ENCODE results near the gene FRMD4A.

DNA sequence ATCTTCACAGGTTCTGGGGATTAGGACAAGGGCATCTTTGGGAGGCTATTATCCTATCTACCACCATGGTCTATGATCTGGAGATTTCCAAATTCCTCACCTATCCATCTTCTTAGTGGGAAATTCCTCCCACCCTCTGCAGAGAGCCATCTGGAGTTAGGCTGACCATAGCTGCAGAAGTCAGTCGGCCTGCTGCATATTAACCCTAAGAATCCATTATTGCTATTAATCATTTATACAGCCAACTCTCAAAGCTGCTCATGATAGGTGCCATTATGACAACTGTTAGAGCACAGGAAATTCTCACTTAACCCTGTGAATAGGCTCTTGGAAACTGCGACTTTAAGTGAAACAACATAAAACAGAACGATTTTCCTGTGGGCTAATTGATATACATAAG is 60.4 kb downstream of the FRMD4A start:
- TF ChIP-seq CTCF (IDR thresholded peaks at IDR 0.05) (no peak), POLR2A (IDR thresholded peaks at IDR 0.05) (no peak), EP300 (IDR thresholded peaks at IDR 0.05; ENCODE audit: low read depth) (no peak)
